IMR-90 (cell line): ENCODE data around the gene WIPF1. TPM values are rescaled to one million over a fixed set of nuclear protein-coding genes. Genes with fewer than 3 reads are reported as not detected.

Experiments used
- ATAC-seq: fragments of 200-7000 bp; cut with Tn5 transposase; 2 replicates; pipeline ENCODE4 v1.9.1; 2020; ENCODE audit warnings: low read depth, mild to moderate bottlenecking, moderate library complexity
- BruUV-seq: library from RNA; stranded (reverse); fragments of 400-500 nt; replicated peaks from 2 replicates; lab custom pipeline; 2021; lab: Mats Ljungman, UMichigan
- CTCF ChIA-PET: fragments of 300-600 bp; formaldehyde crosslinking; extraction: SDS; loops from one replicate; lab custom pipeline; 2021; ENCODE audit warnings: antibody characterized with exemption; lab: Yijun Ruan, JAX
- POLR2A ChIA-PET: fragments of 300-600 bp; sonication (Branson Sonifier 250); formaldehyde crosslinking; loops from one replicate; lab custom pipeline; 2022; ENCODE audit warnings: antibody characterized with exemption; ENCODE audit not compliant: unreplicated experiment; lab: Charles Lee
- DNase-seq: peaks from one replicate; pipeline ENCODE4 v3.0.0; 2013
- H2AFZ ChIP-seq: replicated peaks from 2 replicates; pipeline ENCODE3; 2013; ENCODE audit warnings: low read length, mild to moderate bottlenecking; ENCODE audit not compliant: poor library complexity
- H2AK5ac ChIP-seq: 2 replicates; pipeline ENCODE4 v1.6.1; 2013; ENCODE audit warnings: low read depth, low read length, inconsistent platforms
- H2AK9ac ChIP-seq: replicated peaks from 2 replicates; pipeline ENCODE3; 2013; ENCODE audit warnings: mild to moderate bottlenecking, low read depth, low read length, moderate library complexity; ENCODE audit not compliant: poor library complexity
- H2BK120ac ChIP-seq: 2 replicates; pipeline ENCODE4 v1.6.1; 2013; ENCODE audit warnings: low read depth, low read length, inconsistent platforms
- H2BK15ac ChIP-seq: 3 replicates; pipeline ENCODE4 v1.6.1; 2013; ENCODE audit warnings: low read depth, low read length, inconsistent platforms
- H2BK20ac ChIP-seq: 2 replicates; pipeline ENCODE4 v1.6.1; 2013; ENCODE audit warnings: low read depth, mild to moderate bottlenecking, inconsistent platforms, low read length, moderate library complexity
- H2BK5ac ChIP-seq: 2 replicates; pipeline ENCODE4 v1.6.1; 2013; ENCODE audit warnings: mild to moderate bottlenecking, low read depth, low read length, inconsistent platforms; ENCODE audit not compliant: poor library complexity, severe bottlenecking
- H3K14ac ChIP-seq: replicated peaks from 2 replicates; pipeline ENCODE4 v1.6.1; 2013; ENCODE audit warnings: low read depth, low read length, inconsistent platforms
- H3K18ac ChIP-seq: 2 replicates; pipeline ENCODE4 v1.6.1; 2013; ENCODE audit warnings: low read depth, low read length, control low read depth
- H3K23ac ChIP-seq: 2 replicates; pipeline ENCODE4 v1.6.1; 2013; ENCODE audit warnings: low read depth, low read length, inconsistent platforms
- H3K27ac ChIP-seq: 2 replicates; pipeline ENCODE4 v1.5.1; 2013; ENCODE audit warnings: mild to moderate bottlenecking, control low read depth, low read length; ENCODE audit not compliant: insufficient read depth
- H3K27me3 ChIP-seq: 2 replicates; pipeline ENCODE4 v1.6.1; 2013; ENCODE audit warnings: low read length; ENCODE audit not compliant: control insufficient read depth, insufficient read depth
- H3K36me3 ChIP-seq: 2 replicates; pipeline ENCODE4 v1.6.1; 2013; ENCODE audit warnings: low read length, mixed read lengths; ENCODE audit not compliant: control insufficient read depth, insufficient read depth
- H3K4ac ChIP-seq: 2 replicates; pipeline ENCODE4 v1.6.1; 2013; ENCODE audit warnings: low read depth, low read length, inconsistent platforms
- H3K4me1 ChIP-seq: 2 replicates; pipeline ENCODE4 v1.6.1; 2013; ENCODE audit warnings: low read length, mixed read lengths; ENCODE audit not compliant: control insufficient read depth, insufficient read depth
- H3K4me2 ChIP-seq: 2 replicates; pipeline ENCODE4 v1.6.1; 2013; ENCODE audit warnings: low read depth, mild to moderate bottlenecking, control low read depth, low read length, moderate library complexity
- H3K4me3 ChIP-seq: 2 replicates; pipeline ENCODE4 v1.5.1; 2013; ENCODE audit warnings: low read depth, mild to moderate bottlenecking, control low read depth, low read length, moderate library complexity; ENCODE audit not compliant: insufficient read depth
- H3K56ac ChIP-seq: 2 replicates; pipeline ENCODE4 v1.6.1; 2013; ENCODE audit warnings: low read length, inconsistent platforms; ENCODE audit not compliant: insufficient read depth; ENCODE audit errors: extremely low read depth
- H3K79me1 ChIP-seq, 2 experiments: 2 replicates each; pipeline ENCODE4 v1.6.1; 2013; ENCODE audit warnings: low read length in 2 of 2, inconsistent platforms in 1 of 2, low read depth in 1 of 2
- H3K9ac ChIP-seq: 2 replicates; pipeline ENCODE4 v1.6.1; 2013; ENCODE audit warnings: low read depth, low read length, control low read depth
- H3K9me1 ChIP-seq: 2 replicates; pipeline ENCODE4 v1.6.1; 2013; ENCODE audit warnings: low read length, inconsistent platforms; ENCODE audit not compliant: insufficient read depth
- H3K9me3 ChIP-seq: 2 replicates; pipeline ENCODE4 v1.6.1; 2013; ENCODE audit warnings: low read length; ENCODE audit not compliant: control insufficient read depth, insufficient read depth
- H4K20me1 ChIP-seq: 2 replicates; pipeline ENCODE4 v1.6.1; 2013; ENCODE audit warnings: low read length, inconsistent platforms; ENCODE audit not compliant: insufficient read depth
- H4K5ac ChIP-seq: 2 replicates; pipeline ENCODE4 v1.6.1; 2013; ENCODE audit warnings: mild to moderate bottlenecking, low read depth, low read length, control low read depth
- H4K8ac ChIP-seq, 2 experiments: 2 replicates each; pipeline ENCODE4 v1.6.1; 2013; ENCODE audit warnings: low read depth in 2 of 2, low read length in 2 of 2, control low read depth in 1 of 2, inconsistent platforms in 1 of 2
- H4K91ac ChIP-seq: 2 replicates; pipeline ENCODE4 v1.6.1; 2013; ENCODE audit warnings: low read depth, low read length, inconsistent platforms; ENCODE audit not compliant: insufficient read depth
- BHLHE40 ChIP-seq: fragments of 150-350 bp; IDR thresholded peaks from 2 replicates; pipeline ENCODE4 v1.6.1; 2016; ENCODE audit warnings: mild to moderate bottlenecking, low read depth, low read length
- CEBPB ChIP-seq: IDR thresholded peaks from 2 replicates; pipeline ENCODE4 v1.6.1; 2012; ENCODE audit warnings: low read depth, low read length, improper control_type of control experiment
- CHD1 ChIP-seq: IDR thresholded peaks from 2 replicates; pipeline ENCODE4 v1.6.1; 2012; ENCODE audit warnings: low read depth, low read length, improper control_type of control experiment
- CTCF ChIP-seq: conservative IDR thresholded peaks from 2 replicates; pipeline ENCODE4 v1.5.1; 2012; ENCODE audit warnings: mild to moderate bottlenecking, low read depth, low read length, improper control_type of control experiment
- ELK1 ChIP-seq: fragments of 150-350 bp; IDR thresholded peaks from 2 replicates; pipeline ENCODE4 v1.6.1; 2016; ENCODE audit warnings: low read depth, mild to moderate bottlenecking, low read length, moderate library complexity, borderline replicate concordance
- FOS ChIP-seq: fragments of 150-350 bp; IDR thresholded peaks from 2 replicates; pipeline ENCODE4 v1.6.1; 2016; ENCODE audit warnings: low read depth, low read length
- MAFK ChIP-seq: IDR thresholded peaks from 2 replicates; pipeline ENCODE4 v1.6.1; 2012; ENCODE audit warnings: low read depth, low read length, improper control_type of control experiment
- MAZ ChIP-seq: IDR thresholded peaks from 2 replicates; pipeline ENCODE4 v1.6.1; 2012; ENCODE audit warnings: low read depth, mild to moderate bottlenecking, low read length, improper control_type of control experiment, moderate library complexity, borderline replicate concordance
- MXI1 ChIP-seq: IDR thresholded peaks from 2 replicates; pipeline ENCODE4 v1.6.1; 2012; ENCODE audit warnings: low read depth, mild to moderate bottlenecking, low read length, moderate library complexity, borderline replicate concordance
- NFE2L2 ChIP-seq: fragments of 150-350 bp; IDR thresholded peaks from 2 replicates; pipeline ENCODE4 v1.6.1; 2016; ENCODE audit warnings: low read depth, mild to moderate bottlenecking, low read length
- POLR2A ChIP-seq: IDR thresholded peaks from 2 replicates; pipeline ENCODE4 v1.6.1; 2012; ENCODE audit warnings: mild to moderate bottlenecking, low read depth, low read length
- RAD21 ChIP-seq: IDR thresholded peaks from 2 replicates; pipeline ENCODE4 v1.6.1; 2012; ENCODE audit warnings: low read length, improper control_type of control experiment
- RCOR1 ChIP-seq: IDR thresholded peaks from 2 replicates; pipeline ENCODE4 v1.6.1; 2012; ENCODE audit warnings: mild to moderate bottlenecking, low read length, improper control_type of control experiment; ENCODE audit not compliant: insufficient replicate concordance
- RFX5 ChIP-seq: IDR thresholded peaks from 2 replicates; pipeline ENCODE4 v1.8.0; 2012; ENCODE audit warnings: low read depth, mild to moderate bottlenecking, low read length, moderate library complexity
- SMC3 ChIP-seq: fragments of 150-350 bp; IDR thresholded peaks from 2 replicates; pipeline ENCODE4 v1.6.1; 2016; ENCODE audit warnings: low read depth, mild to moderate bottlenecking, antibody characterized with exemption, low read length, moderate library complexity
- WGBS, 2 experiments: methylation state at CpG; one replicate each; pipeline versions ENCODE4 v1.1.5 to v1.1.7; 2013; ENCODE audit warnings: missing lambda C conversion rate in 2 of 2; ENCODE audit not compliant: insufficient read length in 1 of 2; ENCODE audit errors: extremely low coverage in 2 of 2; 5-methylcytosine and 5-hydroxymethylcytosine counted together
- dilution Hi-C: fragments of 300-500 bp; cut with HindIII; formaldehyde crosslinking; loops from one replicate; pipeline ENCODE4 v1.14.3; 2018; ENCODE audit warnings: low sequenced_read_pairs; ENCODE audit not compliant: unreplicated experiment
- in situ Hi-C: fragments of 300-500 bp; cut with MboI; formaldehyde crosslinking; loops from 3 replicates; pipeline ENCODE4 v1.14.3; 2019; ENCODE audit warnings: low sequenced_read_pairs, inconsistent platforms, mixed read lengths
- intact Hi-C: fragments of 100-400 bp; cut with micrococcal nuclease; formaldehyde crosslinking; loops from 2 replicates; pipeline ENCODE4 v1.10.0; 2022
- polyA plus RNA-seq, 3 experiments: library from polyadenylated mRNA; depleted of rRNA; stranded (reverse); fragments of >200 nt; gene quantifications; 2 replicates each; pipeline ENCODE4 v1.2.3, GENCODE V29; 2012; ENCODE audit warnings: low replicate concordance in 1 of 3
- total RNA-seq: library from RNA; depleted of rRNA; stranded (reverse); fragments of >200 nt; gene quantifications from 2 replicates; pipeline ENCODE4 v1.2.3, GENCODE V29; 2012
- TF ChIP-seq, protein P1 (sequence below): fragments of 150-350 bp; IDR thresholded peaks from 2 replicates; pipeline ENCODE4 v1.6.1; 2017; ENCODE audit warnings: mild to moderate bottlenecking, antibody characterized with exemption, low read length, low read depth

The WIPF1 gene
- total and polyA plus RNA-seq, 2 of the 4 experiments (the other 2 are of a cell fraction): 2.7 to 13.5 TPM

GRCh38 chr2:174569678-174570077, 27.9 kb downstream of the WIPF1 start:
- in situ Hi-C loops: no loop called here

More at GRCh38 chr2:174569678-174570077, 27.9 kb downstream of the WIPF1 start:
- no peaks in the 10 kb centered on the region for H3K27me3 ChIP-seq
- dilution Hi-C loops: no loop called here
- H2BK20ac ChIP-seq: no peak overlapping the region
- H3K4me3 ChIP-seq: no peak overlapping the region
- intact Hi-C loops: no loop called here
- no peak for DNase-seq
- H2BK15ac ChIP-seq: no peak overlapping the region
- no peak for ATAC-seq
- H4K20me1 ChIP-seq: no peaks in the 10 kb centered on the region
- H3K4me1 ChIP-seq: no peaks in the 10 kb centered on the region
- no peak overlapping the region for H3K56ac ChIP-seq
- no peaks in the 10 kb centered on the region for H3K9me3 ChIP-seq
- H3K9ac ChIP-seq: no peak overlapping the region
- H3K36me3 ChIP-seq: peaks cover 27% of the 10 kb centered on the region
- H3K27ac ChIP-seq: no peak overlapping the region
- ChIA-PET POLR2A (no interaction called here), CTCF (interaction anchor here (1.1 kb wide), 1 partner anchor 119 kb away, joined by 3 read pairs; no protein-coding TSS in a partner anchor)
- no peaks in the 10 kb centered on the region for H3K79me1 ChIP-seq
- H3K9me1 ChIP-seq: no peaks in the 10 kb centered on the region
- no TSS peak for BruUV-seq
- no peak overlapping the region for H3K4ac ChIP-seq
- WGBS, 2 experiments: no CpG with 5 or more reads among the region's 1 CpG
- no peak overlapping the region for H3K23ac ChIP-seq
- no peak overlapping the region for H4K5ac ChIP-seq
- no peak overlapping the region for H2AFZ ChIP-seq
- no peak overlapping the region for H3K18ac ChIP-seq
- no peak overlapping the region for H2BK120ac ChIP-seq
- no peak overlapping the region for H3K4me2 ChIP-seq
- no peak overlapping the region for H2AK5ac ChIP-seq
- no peak overlapping the region for H4K91ac ChIP-seq
- no peak overlapping the region for H3K14ac ChIP-seq
- no peak overlapping the region for H4K8ac ChIP-seq
- H2BK5ac ChIP-seq: no peak overlapping the region
- TF ChIP-seq MXI1: no peak
- TF ChIP-seq RFX5: no peak
- TF ChIP-seq, protein P1, sequence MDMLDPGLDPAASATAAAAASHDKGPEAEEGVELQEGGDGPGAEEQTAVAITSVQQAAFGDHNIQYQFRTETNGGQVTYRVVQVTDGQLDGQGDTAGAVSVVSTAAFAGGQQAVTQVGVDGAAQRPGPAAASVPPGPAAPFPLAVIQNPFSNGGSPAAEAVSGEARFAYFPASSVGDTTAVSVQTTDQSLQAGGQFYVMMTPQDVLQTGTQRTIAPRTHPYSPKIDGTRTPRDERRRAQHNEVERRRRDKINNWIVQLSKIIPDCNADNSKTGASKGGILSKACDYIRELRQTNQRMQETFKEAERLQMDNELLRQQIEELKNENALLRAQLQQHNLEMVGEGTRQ: no peak
- no peak for TF ChIP-seq CTCF
- no peak for TF ChIP-seq RAD21
- TF ChIP-seq MAZ: no peak
- no peak for TF ChIP-seq CHD1
- TF ChIP-seq POLR2A: no peak
- TF ChIP-seq MAFK: no peak
- no peak for TF ChIP-seq FOS
- no peak for TF ChIP-seq CEBPB
- no peak for TF ChIP-seq NFE2L2
- no peak for TF ChIP-seq SMC3
- no peak for TF ChIP-seq ELK1
- TF ChIP-seq BHLHE40: no peak
- no peak for TF ChIP-seq RCOR1
- H2AK9ac ChIP-seq: no peak overlapping the region
